GM19455 (cell line): ENCODE measurements around the gene USP7.
"Not testable (repeated sequence)": the region's sequence is repeated elsewhere in the genome, so short reads cannot be mapped to it uniquely, and the experiment has no call there.

ENCODE experiments used
- ATAC-seq: cut with Tn5 transposase; IDR thresholded peaks from one replicate; pipeline ENCODE4 v1.9.1; 2021; ENCODE audit not compliant: unreplicated experiment

The USP7 gene

DNA sequence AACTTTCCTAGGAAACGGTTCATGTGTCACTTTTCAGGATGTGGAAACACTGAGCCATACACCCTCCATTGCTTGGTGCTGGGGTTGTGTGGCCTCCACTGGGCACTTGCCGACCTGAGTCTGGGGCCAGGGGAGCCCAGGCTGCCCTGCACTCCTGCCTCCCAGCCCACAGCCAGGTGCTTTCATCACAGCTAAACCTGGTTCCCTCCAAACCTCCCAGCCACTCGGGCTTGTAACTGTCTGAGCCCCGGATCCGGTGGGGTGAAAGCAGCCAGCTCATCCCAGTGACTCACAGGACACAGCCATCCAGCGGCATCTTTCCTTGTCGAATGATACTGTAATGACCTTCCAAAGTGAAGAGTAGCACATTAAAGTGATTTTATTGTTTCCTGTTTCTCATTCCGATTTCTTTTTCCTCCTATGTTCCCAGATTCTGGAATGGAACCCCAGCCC, 114.7 kb downstream of the USP7 start:
- ATAC-seq: no peak

DNA sequence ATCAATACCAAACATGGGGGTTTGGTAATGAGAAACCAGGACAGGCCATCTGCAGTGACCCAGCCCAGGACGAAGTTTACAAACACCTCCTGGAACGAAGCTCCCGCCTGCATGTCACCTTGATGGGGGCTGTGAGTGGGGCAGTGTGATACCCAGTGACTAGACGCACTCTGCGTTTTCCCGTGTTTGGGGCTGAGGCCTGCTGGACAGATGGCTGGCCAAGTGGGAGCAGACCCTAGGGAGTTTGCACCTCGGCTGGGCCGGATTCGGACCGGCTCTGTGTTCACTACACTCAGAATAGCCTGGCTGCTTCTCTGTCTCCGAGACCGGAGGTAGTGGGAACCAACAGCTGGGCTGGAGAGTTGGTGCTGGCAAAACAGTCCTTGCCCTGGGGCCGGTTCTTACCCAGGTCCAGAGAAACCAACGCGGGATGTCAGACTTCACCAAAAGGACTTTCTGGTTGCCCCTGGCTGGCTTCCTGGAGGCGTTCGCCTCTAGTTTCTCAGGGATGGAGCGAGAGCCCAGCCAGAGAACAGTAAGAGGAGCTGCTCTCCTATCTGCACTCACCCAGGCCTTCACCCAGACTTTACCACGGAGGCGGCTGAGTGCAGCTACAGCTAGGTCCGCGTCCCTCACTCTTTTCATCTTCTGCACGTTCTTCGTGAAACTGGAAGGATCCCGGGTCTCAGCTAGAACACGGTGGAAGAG, 115.3 kb downstream of the USP7 start:
- no peak for ATAC-seq

DNA sequence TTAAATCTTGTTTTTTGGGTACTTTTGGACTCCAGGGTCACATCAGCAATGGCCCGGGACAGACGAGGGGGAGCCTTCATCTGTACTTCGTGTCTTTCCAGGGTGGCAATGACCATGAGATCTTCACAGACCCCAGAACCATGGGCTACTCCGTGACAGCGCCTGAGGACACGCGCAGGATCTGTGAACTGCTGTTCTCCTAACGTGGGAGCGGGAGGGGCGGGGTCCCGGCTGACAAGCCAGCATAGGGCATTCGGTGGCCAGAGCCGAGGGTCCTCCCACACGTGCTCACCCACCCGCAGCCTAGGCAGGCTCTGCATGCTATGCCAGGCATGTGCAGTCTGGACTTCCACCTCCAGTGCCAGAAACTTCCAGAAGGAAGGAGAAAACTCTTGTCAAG, 116.1 kb downstream of the USP7 start:
- no peak for ATAC-seq

DNA sequence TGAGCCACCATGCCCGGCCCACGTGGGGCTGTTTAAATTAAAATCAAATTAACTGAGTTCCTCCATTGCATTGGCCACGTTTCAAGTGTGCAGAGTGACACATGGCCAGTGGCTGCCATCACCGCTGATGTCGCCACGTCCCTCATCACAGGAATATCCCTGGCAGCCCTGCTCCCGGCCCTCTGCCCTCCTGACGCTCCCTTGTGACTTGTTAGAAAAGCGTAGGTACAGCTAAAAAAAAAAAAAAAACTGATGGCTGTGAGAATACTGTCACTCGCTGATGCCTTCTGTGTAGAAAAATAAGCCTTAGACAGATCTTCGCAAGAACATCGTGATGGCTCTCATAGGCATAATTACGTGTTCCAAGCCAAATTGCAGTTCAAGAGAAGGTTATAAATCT, 116.6 kb downstream of the USP7 start:
- ATAC-seq: no peak

DNA sequence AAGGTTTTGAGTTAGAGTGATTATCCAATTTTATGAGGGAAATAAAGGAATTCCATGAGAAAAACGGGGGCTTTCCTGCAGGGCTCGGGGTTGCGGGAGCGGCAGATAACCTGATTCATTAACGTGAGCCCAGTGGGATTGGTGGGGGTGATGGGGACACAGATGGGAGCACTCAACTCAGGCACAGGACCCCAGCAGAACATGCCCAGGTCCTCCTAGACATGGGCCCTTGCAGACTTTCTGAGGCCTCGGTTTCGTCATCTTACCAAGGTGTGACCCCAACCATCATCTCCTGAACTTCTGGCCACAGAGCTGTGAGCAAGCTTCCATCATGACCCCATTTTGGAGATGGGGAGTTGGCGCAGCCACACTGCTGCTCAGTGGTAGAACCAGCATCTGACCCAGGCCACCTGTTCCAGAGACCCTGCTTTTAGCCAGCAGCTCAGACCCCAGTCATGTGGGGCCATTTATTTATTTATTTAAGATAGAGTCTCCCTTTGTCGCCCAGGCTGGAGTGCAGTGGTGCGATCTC, 117.2 kb downstream of the USP7 start:
- ATAC-seq: no peak

DNA sequence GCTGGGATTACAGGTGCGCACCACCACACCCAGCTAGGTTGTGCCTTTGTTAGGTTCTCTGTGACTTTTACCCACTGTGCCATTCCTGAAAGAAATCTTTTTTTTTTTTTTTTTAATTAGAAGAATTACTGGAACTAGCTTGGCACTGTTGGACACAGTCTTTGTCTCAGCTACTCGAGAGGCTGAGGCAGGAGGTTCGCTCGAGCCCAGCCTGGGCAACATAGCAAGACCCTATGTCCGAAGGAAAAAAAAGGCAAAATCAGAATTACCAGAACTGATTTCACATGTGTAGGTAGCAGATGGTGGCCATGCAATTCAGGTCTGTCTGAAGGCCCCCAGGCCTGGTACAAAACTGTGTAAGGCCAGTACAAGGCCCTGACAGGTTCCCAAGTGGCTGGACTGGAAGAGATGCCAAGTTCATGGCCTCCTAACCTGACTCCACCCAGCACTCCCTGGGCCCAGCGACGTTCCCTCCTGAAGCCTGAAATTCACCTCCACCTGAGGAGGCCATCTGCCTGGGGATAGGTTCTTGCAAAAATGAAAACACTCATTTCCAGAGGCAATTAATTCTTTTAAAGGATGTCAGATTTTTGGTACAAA, 117.9 kb downstream of the USP7 start:
- ATAC-seq: no peak

DNA sequence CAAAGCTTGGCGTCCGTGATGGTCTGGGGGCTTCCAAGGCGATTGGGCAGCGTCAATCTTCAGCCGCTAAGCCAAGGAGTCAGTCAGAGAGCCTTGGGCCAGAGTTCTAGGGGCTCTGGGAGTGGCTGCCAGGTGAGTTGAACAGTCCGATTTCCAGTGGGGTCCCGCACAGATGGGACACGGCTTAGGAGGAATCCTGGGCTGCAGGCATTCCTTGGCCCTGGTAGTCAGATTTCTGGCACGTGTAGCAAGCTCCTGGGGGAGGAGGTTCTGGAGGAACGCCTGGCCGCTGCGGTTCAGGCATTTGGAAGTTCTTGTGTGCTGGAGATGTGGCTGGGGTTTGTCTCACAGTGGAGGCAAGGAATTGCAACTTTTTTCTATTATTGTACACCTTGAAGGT, 120.4 kb downstream of the USP7 start:
- ATAC-seq: not testable (repeated sequence)
